RWPE1 (cell line): ENCODE data around the gene ARHGEF12.

Experiments
- CTCF ChIA-PET: fragments of 350-600 bp; sonication (Branson Sonifier 250); formaldehyde crosslinking; extraction: SDS; loops from one replicate; lab custom pipeline; 2021; lab: Yijun Ruan, JAX
- POLR2A ChIA-PET: fragments of 400-600 bp; formaldehyde crosslinking; extraction: SDS; loops from one replicate; lab custom pipeline; 2020; ENCODE audit warnings: antibody characterized with exemption; ENCODE audit not compliant: low non-redundant PET; lab: Yijun Ruan, JAX
- DNase-seq: peaks from one replicate; pipeline ENCODE4 v3.0.0; 2012; ENCODE audit warnings: low spot score
- H3K27ac ChIP-seq: fragments of 450-650 bp; 2 replicates; pipeline ENCODE4 v1.5.1; 2017
- TF ChIP-seq, protein P1 (sequence below): fragments of 450-650 bp; conservative IDR thresholded peaks from 2 replicates; pipeline ENCODE4 v1.5.1; 2017; ENCODE audit warnings: low read depth, mild to moderate bottlenecking

Gene ARHGEF12

DNA sequence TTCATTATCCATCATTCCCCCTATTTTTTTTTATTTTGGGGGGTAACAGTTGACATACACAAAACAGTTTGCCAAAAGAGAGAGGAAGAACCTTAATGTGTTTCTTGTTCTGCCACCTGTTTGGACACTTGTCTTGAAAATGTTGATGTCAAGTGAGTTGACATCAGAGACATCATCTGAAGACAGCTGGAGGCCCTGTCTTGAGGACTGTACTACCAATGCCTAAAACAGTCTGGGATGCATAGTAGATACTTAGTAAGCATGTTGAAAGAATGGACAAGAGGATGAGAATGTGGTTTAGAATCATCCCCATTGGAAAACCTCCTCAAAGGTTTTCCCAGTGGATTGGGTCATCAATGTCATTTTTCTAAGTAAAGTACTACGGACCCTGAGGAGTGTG, 2.4 kb upstream of the ARHGEF12 start:
- TF ChIP-seq, protein P1, sequence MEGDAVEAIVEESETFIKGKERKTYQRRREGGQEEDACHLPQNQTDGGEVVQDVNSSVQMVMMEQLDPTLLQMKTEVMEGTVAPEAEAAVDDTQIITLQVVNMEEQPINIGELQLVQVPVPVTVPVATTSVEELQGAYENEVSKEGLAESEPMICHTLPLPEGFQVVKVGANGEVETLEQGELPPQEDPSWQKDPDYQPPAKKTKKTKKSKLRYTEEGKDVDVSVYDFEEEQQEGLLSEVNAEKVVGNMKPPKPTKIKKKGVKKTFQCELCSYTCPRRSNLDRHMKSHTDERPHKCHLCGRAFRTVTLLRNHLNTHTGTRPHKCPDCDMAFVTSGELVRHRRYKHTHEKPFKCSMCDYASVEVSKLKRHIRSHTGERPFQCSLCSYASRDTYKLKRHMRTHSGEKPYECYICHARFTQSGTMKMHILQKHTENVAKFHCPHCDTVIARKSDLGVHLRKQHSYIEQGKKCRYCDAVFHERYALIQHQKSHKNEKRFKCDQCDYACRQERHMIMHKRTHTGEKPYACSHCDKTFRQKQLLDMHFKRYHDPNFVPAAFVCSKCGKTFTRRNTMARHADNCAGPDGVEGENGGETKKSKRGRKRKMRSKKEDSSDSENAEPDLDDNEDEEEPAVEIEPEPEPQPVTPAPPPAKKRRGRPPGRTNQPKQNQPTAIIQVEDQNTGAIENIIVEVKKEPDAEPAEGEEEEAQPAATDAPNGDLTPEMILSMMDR: no peak
- no peak overlapping the region for H3K27ac ChIP-seq
- no peak for DNase-seq
- CTCF ChIA-PET: interaction anchor here (0.6 to 0.8 kb wide), 5 partner anchors 27 to 619 kb away, joined by 3 to 4 read pairs (median 3); partner anchors contain the start of gene POU2F3
- POLR2A ChIA-PET: no interaction called here

DNA sequence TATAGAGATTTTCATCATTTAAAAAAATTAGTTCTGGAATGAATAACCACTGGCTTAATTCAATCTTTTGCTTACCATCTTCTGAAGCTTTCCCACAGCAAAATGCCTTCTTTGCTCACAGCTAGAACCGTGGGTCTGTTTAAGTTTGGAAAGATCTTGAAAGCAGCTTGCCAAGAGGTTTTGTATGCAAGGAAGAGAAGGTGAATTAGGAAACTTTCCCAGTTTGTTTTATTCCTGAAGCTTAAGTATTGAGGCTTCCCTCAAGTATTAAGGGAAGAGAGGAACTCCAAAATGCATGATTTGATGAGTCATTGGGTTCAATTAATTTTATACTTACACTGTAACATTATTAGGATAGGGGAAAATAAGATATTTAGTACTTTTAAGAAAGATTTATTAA, 1.9 kb upstream of the ARHGEF12 start:
- H3K27ac ChIP-seq: no peak overlapping the region
- CTCF ChIA-PET: interaction anchor here (0.6 to 0.8 kb wide), 5 partner anchors 27 to 618 kb away, joined by 3 to 4 read pairs (median 3); partner anchors contain the start of gene POU2F3

DNA sequence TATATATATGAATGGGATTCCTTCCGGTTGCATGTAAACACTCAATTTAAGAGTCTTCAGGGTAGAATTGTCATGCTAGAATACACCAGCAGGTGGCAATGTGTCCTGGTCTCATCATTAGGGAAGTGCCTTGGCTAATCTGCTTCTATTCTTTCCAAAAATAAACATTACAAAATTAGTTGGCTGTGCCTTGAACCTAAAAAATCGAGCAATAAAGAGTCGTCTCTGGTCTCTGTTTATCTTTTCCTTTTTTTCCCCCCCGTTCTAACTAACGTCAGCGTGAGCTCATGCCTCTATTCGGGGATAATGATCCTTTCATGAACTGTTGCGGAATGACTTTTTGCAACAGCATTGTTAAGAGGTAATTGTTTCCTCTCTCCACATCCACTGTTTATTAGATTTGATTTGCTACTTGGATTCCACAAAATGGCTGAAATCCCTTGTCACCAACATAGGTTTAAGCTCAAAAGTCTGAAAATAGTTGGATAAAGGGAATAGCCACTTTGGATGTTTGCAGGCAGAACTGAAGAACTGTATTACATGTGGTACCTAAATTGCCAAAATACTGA, 1.2 kb upstream of the ARHGEF12 start:
- POLR2A ChIA-PET: no interaction called here
- DNase-seq: peak; percentile 59
- CTCF ChIA-PET: interaction anchor here (0.5 to 0.9 kb wide), 7 partner anchors 19 to 610 kb away, joined by 3 to 5 read pairs (median 5); no protein-coding TSS in a partner anchor
- TF ChIP-seq, protein P1: peak; percentile 43; the same call in 1 of the 2 replicates
- peak overlapping the region; percentile 96 for H3K27ac ChIP-seq

More for the DNA sequence above, 1.9 kb upstream of the ARHGEF12 start:
- no peak for DNase-seq
- POLR2A ChIA-PET: no interaction called here
- TF ChIP-seq, protein P1: no peak

DNA sequence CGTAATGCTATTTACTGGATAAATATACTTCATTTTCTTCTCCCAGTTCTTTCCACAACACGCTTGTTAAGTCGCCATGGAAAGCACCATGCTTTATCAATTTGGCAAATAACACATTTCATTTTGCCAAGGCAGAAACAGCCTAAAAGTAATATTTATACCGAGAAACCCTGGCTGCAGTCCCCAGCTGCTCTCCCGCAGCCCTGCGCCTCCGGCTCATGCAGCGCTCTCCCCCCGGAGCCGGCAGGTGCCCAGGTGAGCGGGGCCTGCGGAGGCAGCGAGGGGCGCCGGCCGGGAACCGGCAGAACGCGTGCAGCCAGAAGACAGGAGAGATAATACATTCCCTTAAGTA, 681 bp upstream of the ARHGEF12 start:
- peak overlapping the region; percentile 96 for H3K27ac ChIP-seq
- DNase-seq: peak; percentile 25
- ChIA-PET CTCF (interaction anchor here (0.5 to 0.9 kb wide), 7 partner anchors 20 to 609 kb away, joined by 3 to 5 read pairs (median 5); no protein-coding TSS in a partner anchor), POLR2A (no interaction called here)
- TF ChIP-seq, protein P1: no peak

DNA sequence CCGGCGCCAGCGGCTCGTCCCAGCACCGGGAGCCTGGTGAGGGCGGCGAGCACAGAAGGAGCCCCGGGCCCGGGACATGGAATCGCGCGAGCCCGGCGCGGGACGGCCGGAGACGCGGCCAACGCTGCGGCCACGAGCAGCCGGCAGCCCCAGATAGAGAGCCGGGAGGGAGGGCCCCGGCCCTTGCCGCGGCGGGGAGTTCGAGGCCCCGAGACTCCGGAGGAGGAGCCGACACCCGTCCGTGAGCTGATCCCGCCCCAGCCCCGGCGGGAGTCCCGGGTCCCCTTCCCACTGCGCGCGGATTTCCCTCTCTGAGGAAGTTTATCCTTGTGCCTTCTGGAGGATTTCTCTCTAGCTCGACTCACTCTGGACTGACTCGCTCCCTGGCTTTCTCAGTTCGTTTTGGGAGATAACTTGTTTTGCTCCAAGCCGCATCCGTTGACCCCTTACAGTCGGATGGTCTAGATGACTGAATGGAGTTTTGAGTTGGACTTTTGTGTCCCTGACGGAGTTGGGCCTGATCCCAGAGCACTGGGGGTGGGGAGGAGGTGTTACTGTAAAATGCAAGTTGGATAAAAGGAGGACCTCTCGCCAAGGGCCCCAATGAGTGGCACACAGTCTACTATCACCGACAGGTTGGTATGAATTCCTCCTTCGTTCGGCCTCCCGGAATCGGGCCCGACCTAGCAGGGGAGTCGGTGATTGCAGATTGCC, 585 bp downstream of the ARHGEF12 start:
- ChIA-PET POLR2A (no interaction called here), CTCF (interaction anchor here (0.6 to 1.0 kb wide), 2 partner anchors 142 to 182 kb away, joined by 3 to 4 read pairs; no protein-coding TSS in a partner anchor)
- TF ChIP-seq, protein P1: no peak
- H3K27ac ChIP-seq: peak overlapping the region; percentile 96
- DNase-seq: no peak

DNA sequence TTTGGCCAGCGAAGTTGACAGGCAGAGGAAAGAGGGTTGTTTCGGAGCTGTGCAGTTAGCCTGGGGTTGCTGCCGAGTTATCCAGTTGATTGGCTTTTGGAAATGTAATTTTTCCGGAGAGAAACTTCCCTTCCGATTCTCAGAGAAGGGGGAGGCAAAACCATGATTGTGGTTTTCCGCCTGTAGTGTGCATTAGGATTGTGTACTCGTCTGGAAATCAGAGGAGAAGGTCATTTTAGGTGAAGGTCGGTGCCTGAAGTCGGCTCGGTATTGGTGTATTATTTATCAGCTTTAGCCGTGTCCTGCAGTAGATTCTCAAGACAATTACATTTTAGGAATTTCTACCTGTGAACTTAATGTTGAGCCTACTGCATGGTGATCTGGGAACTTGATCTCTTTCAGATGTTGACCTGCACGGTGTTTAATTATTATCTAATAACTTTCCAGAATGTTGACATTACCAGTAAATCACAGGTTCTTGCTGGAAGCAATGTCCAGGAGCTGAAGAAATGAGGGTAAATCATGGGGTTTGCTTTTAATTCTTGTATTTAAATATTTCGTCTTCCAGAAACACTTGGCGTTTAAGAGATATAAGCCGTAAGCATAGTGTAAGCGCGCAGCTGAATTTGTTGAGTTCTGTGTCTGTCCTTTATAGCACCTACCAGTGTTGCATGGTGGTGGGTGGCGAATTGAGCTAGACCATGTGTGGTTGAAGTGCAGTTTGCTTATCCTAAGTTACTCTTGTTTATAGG, 1.3 kb downstream of the ARHGEF12 start:
- H3K27ac ChIP-seq: peak overlapping the region; percentile 96
- ChIA-PET POLR2A (no interaction called here), CTCF (interaction anchor here (0.6 kb wide), 1 partner anchor 143 kb away, joined by 3 read pairs; no protein-coding TSS in a partner anchor)
- no peak for DNase-seq
- TF ChIP-seq, protein P1: no peak
